H1 (cell line): Measurements from ENCODE around the gene ALPP. TPM values are rescaled to one million over a fixed set of nuclear protein-coding genes. Genes with fewer than 3 reads are reported as not detected.

Source experiments
- RAD21 ChIP-seq, 2 experiments: IDR thresholded peaks in 1 of 2; conservative IDR thresholded peaks in 1 of 2; 2 replicates each; pipeline ENCODE4 v1.6.1; 2011; ENCODE audit warnings: low read depth in 2 of 2, low read length in 2 of 2, improper control_type of control experiment in 1 of 2, inconsistent platforms in 1 of 2, mild to moderate bottlenecking in 1 of 2, moderate library complexity in 1 of 2
- polyA plus RNA-seq, 7 experiments: library from polyadenylated mRNA; depleted of rRNA in 3 of 7; stranded (reverse) in 5 of 7; unstranded in 2 of 7; fragments of >200 nt in 5 of 7; fragments of 200-250 nt in 2 of 7; gene quantifications; 1 replicate in 5 of 7; 2 replicates in 1 of 7; 4 replicates in 1 of 7; pipeline versions ENCODE4 v1.2.1 to v1.2.3, GENCODE V29; 2011 to 2013; ENCODE audit warnings: missing spikeins in 2 of 7, mixed read lengths in 2 of 7
- total RNA-seq: library from RNA; stranded (reverse); fragmentation: NEBNext Ultra II Directional; extraction: Animal tissue kit (Norgen Biotek cat#: 25700); gene quantifications from 2 replicates; pipeline ENCODE4 v1.2.1, GENCODE V29; 2021

ALPP gene
- total and polyA plus RNA-seq, 2 of the 8 experiments (the other 6 are each of a cell fraction or from before 2014, with no cell fraction given), result 0.15 TPM

DNA sequence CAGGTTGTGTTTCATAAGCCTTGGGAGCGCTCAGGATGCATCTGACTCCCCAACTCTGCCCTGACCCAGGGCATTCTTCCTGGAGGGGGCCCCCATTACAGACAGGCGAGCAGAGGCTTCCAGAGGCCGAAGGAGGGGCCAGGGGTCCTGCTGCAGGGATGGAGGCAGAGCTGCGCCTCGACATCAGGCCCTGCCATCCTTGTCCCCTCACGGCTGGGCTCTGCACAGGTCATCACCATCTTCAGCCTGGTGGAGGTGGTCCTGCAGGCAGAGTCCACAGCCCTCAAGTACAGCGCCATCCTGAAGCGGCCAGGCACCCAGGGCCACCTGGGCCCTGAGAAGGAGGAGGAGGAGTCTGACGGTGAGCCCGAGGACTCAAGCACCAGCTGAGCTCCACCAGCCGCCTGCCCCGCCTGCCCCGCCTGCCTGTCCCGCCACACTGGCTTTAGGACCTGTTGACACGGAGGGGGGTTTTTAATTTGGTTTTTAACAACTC, 42.3 kb upstream of the ALPP start (continued):
- TF ChIP-seq RAD21 (IDR thresholded peaks at IDR 0.05 in 1 of 2, conservative IDR thresholded peaks at IDR 0.05 in 1 of 2; ENCODE audit: low read depth in 2 of 2, low read length in 2 of 2), result no peak
- TF ChIP-seq, all 59 proteins: peak for 0
